H7 (cell line): ENCODE data around the gene MRPL3. TPM values are rescaled to one million over a fixed set of nuclear protein-coding genes. Genes with fewer than 3 reads are reported as not detected.

Source experiments
- total RNA-seq: library from RNA; depleted of rRNA; stranded (reverse); fragments of >200 nt; shearing (Covaris generic); gene quantifications from 2 replicates; pipeline ENCODE4 v1.2.3, GENCODE V29; 2014; rRNA removed

MRPL3 gene
- total RNA-seq, 1 experiment from 2014 or later, result 248 TPM

Other genes starting within 250 kb of the MRPL3 start
- 7.0 and 12.5 TPM in 2 replicates for gene NUDT16, start 121.2 kb downstream of the MRPL3 start, total RNA-seq